HEK293 (cell line): ENCODE measurements around the gene RHOB.

Source experiments
- ZNF335 ChIP-seq: fragments of 450-650 bp; formaldehyde crosslinking; conservative IDR thresholded peaks from 2 replicates; pipeline ENCODE4 v1.5.1; 2016; ENCODE audit warnings: missing biosample characterization, missing genetic modification characterization
- ZNF530 ChIP-seq: fragments of 450-650 bp; formaldehyde crosslinking; IDR thresholded peaks from 2 replicates; pipeline ENCODE4 v1.5.1; 2016; ENCODE audit warnings: low read depth, missing biosample characterization, missing genetic modification characterization
- TF ChIP-seq, protein P1 (sequence below): fragments of 450-650 bp; formaldehyde crosslinking; IDR thresholded peaks from 2 replicates; pipeline ENCODE4 v1.5.1; 2016; ENCODE audit warnings: missing biosample characterization, missing genetic modification characterization
- TF ChIP-seq, protein P2 (sequence below): sonication (generic); formaldehyde crosslinking; IDR thresholded peaks from 2 replicates; pipeline ENCODE4 v1.8.1; 2022; ENCODE audit warnings: mild to moderate bottlenecking, moderate library complexity, missing genetic modification reagents

DNA sequence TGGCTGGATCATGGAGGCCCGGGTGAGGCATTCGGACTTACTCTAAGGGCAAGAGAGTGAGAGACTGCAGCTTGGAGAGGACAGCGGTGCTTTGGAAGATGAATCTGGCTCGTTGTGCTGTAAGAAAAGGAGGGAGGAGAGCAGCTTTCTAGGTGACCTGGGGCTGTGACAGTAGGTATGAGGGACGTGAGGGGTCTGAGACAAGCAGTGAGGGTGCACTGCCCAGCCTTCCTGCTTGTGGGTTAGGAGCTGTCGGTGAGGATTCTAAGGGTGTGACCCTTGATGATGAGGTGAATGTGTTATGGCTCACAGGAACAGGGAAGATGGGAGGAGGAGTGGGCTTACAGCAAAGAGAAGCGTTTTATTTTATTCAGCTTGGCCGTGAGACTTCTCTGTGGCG is 27.1 kb upstream of the RHOB start:
- TF ChIP-seq, protein P1, sequence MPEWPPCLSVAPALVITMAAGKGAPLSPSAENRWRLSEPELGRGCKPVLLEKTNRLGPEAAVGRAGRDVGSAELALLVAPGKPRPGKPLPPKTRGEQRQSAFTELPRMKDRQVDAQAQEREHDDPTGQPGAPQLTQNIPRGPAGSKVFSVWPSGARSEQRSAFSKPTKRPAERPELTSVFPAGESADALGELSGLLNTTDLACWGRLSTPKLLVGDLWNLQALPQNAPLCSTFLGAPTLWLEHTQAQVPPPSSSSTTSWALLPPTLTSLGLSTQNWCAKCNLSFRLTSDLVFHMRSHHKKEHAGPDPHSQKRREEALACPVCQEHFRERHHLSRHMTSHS (tag by site-specific recombination): no peak
- no peak for TF ChIP-seq ZNF530 (tag by site-specific recombination)
- TF ChIP-seq, protein P2, sequence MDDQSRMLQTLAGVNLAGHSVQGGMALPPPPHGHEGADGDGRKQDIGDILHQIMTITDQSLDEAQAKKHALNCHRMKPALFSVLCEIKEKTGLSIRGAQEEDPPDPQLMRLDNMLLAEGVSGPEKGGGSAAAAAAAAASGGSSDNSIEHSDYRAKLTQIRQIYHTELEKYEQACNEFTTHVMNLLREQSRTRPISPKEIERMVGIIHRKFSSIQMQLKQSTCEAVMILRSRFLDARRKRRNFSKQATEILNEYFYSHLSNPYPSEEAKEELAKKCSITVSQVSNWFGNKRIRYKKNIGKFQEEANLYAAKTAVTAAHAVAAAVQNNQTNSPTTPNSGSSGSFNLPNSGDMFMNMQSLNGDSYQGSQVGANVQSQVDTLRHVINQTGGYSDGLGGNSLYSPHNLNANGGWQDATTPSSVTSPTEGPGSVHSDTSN: no peak
- TF ChIP-seq ZNF335 (tag by site-specific recombination): no peak
